Adrenal gland (tissue), 12 donors: ENCODE results near the gene PSKH1. TPM values are rescaled to one million over a fixed set of nuclear protein-coding genes. Genes with fewer than 3 reads are reported as not detected.

Experiments
- DNase-seq, 7 donors: peaks; one replicate each; pipeline ENCODE4 v3.0.0-alpha.2; 2019 to 2020
- H3K27ac ChIP-seq, 5 donors: fragments of 200-600 bp; sonication (generic) in 4 of 5; 1 replicate in 3 of 5; 2 replicates in 2 of 5; pipeline versions ENCODE4 v1.5.1 to v1.8.0; 2016 to 2020; ENCODE audit warnings: mild to moderate bottlenecking in 1 of 5
- H3K27me3 ChIP-seq: fragments of 200-600 bp; 2 replicates; pipeline ENCODE4 v1.8.0; 2021
- H3K36me3 ChIP-seq, 2 donors: fragments of 200-600 bp; replicated peaks in 1 of 2; 1 replicate in 1 of 2; 2 replicates in 1 of 2; pipeline versions ENCODE4 v1.5.1 to v1.8.0; 2018 to 2022
- H3K4me1 ChIP-seq, 2 donors: fragments of 200-600 bp; replicated peaks in 1 of 2; 1 replicate in 1 of 2; 2 replicates in 1 of 2; pipeline versions ENCODE4 v1.5.1 to v1.8.0; 2018 to 2021
- H3K4me3 ChIP-seq, 4 donors: fragments of 200-600 bp; sonication (generic) in 3 of 4; one replicate each; pipeline ENCODE4 v1.5.1; 2016 to 2018
- H3K9me3 ChIP-seq, 3 donors: fragments of 200-600 bp; sonication (generic) in 1 of 3; replicated peaks in 1 of 3; 1 replicate in 2 of 3; 2 replicates in 1 of 3; pipeline versions ENCODE4 v1.5.1 to v1.8.0; 2016 to 2021
- CTCF ChIP-seq, 6 experiments: fragments of 450-650 bp in 4 of 6; fragments of 200-600 bp in 2 of 6; sonication (generic) in 1 of 6; IDR thresholded peaks; 1 replicate in 5 of 6; 2 replicates in 1 of 6; pipeline versions ENCODE4 v1.5.1 to v1.8.0; 2016 to 2021; ENCODE audit warnings: antibody characterized with exemption in 6 of 6, mild to moderate bottlenecking in 2 of 6, moderate library complexity in 1 of 6
- POLR2A ChIP-seq, 2 donors: fragments of 450-650 bp; IDR thresholded peaks; one replicate each; pipeline ENCODE4 v1.6.1; 2017; ENCODE audit warnings: antibody characterized with exemption in 2 of 2, mild to moderate bottlenecking in 2 of 2, moderate library complexity in 1 of 2
- WGBS, 4 donors: extraction: QIAGEN DNeasy Blood & Tissue Kit in 2 of 4; methylation state at CpG; one replicate each; pipeline versions ENCODE4 v1.1.5 to v1.1.7; 2013 to 2017; 5-methylcytosine and 5-hydroxymethylcytosine counted together
- intact Hi-C, 2 donors: fragments of 100-400 bp; cut with DNase I; formaldehyde crosslinking; loops; one replicate each; pipeline versions ENCODE4 v1.14.1 to v1.15.0; 2022 to 2023
- polyA plus RNA-seq, 3 donors: library from polyadenylated mRNA; stranded (reverse); fragments of 200-250 nt in 2 of 3; fragments of 350-450 nt in 1 of 3; fragmentation: Illumina TruSeq in 1 of 3; extraction: RNeasy Lipid Tissue Mini Kit (QIAGEN cat#74804) in 1 of 3; gene quantifications; one replicate each; pipeline ENCODE4 v1.2.3, GENCODE V29; 2013 to 2014
- total RNA-seq, 9 donors: library from RNA; depleted of rRNA in 4 of 9; stranded (reverse); fragments of >200 nt in 4 of 9; fragments of 120-200 nt in 1 of 9; fragmentation: NEBNext Ultra II Directional in 1 of 9; extraction: Animal tissue kit (Norgen Biotek cat#: 25700) in 1 of 9; gene quantifications; one replicate each; pipeline versions ENCODE4 v1.1.0 to v1.2.4, GENCODE V29; 2013 to 2023
- donor health status: healthy with polysubstance abuse.
- donor health status: Bipolar disorder and iron deficiency.
- donor health status: DM: yes; HTN: yes; CAD: no.
- donor health status: DM: no; HTN: no; CAD: no.
- donor health status: DM: no; HTN: no; CAD: no.
- donor health status: DM: yes; HTN: yes; CAD: no.

Gene PSKH1
- total and polyA plus RNA-seq, 12 donors: 9.5 to 43.7 (median 24.0) TPM

- no peak for TF ChIP-seq CTCF (IDR thresholded peaks at IDR 0.05)
- no peak overlapping the region for H3K27ac ChIP-seq
- H3K4me3 ChIP-seq: peak overlapping the region in 1 of 4 donors; percentile 97
- no peak for DNase-seq
- no peaks in the 10 kb centered on the region for H3K27me3 ChIP-seq
- intact Hi-C loops: no loop called here
- 56 to 87% (median 79%) methylated on average over 3 of the region's 3 CpGs for WGBS, 4 donors
- H3K4me1 ChIP-seq: peaks cover 10 to 18% of the 10 kb centered on the region in 2 donors
- peaks cover 0 to 48% of the 10 kb centered on the region in 2 donors for H3K36me3 ChIP-seq
- H3K9me3 ChIP-seq: no peaks in the 10 kb centered on the region
These were observed 18.7 kb upstream of the PSKH1 start for GRCh38 chr16:67874372-67874771.

- H3K27ac ChIP-seq: no peak overlapping the region
- H3K4me3 ChIP-seq: no peak overlapping the region
- TF ChIP-seq CTCF (IDR thresholded peaks at IDR 0.05) (no peak), POLR2A (IDR thresholded peaks at IDR 0.05) (no peak)
- DNase-seq: no peak
- no peaks in the 10 kb centered on the region for H3K27me3 ChIP-seq
- peaks cover 14 to 29% of the 10 kb centered on the region in 2 donors for H3K4me1 ChIP-seq
- intact Hi-C loops: no loop called here
- peaks cover 0 to 59% of the 10 kb centered on the region in 2 donors for H3K36me3 ChIP-seq
- 91 to 97% (median 94%) methylated on average over 7 to 11 of the region's 11 CpGs for WGBS, 4 donors
- no peaks in the 10 kb centered on the region for H3K9me3 ChIP-seq
These were observed 16.0 kb upstream of the PSKH1 start for GRCh38 chr16:67877064-67877463.

- no peak for DNase-seq
- H3K36me3 ChIP-seq: peaks cover 0 to 70% of the 10 kb centered on the region in 2 donors
- WGBS, 4 donors: 82 to 90% (median 87%) methylated on average over 3 to 6 of the region's 6 CpGs
- TF ChIP-seq CTCF (IDR thresholded peaks at IDR 0.05) (no peak), POLR2A (IDR thresholded peaks at IDR 0.05) (no peak)
- intact Hi-C loops: no loop called here
- no peak overlapping the region for H3K4me3 ChIP-seq
- peaks cover 16 to 32% of the 10 kb centered on the region in 2 donors for H3K4me1 ChIP-seq
- no peaks in the 10 kb centered on the region for H3K9me3 ChIP-seq
- H3K27me3 ChIP-seq: no peaks in the 10 kb centered on the region
- no peak overlapping the region for H3K27ac ChIP-seq
These were observed 14.8 kb upstream of the PSKH1 start for GRCh38 chr16:67878232-67878631.

GRCh38 chr16:67878846-67879245 is 14.2 kb upstream of the PSKH1 start:
- TF ChIP-seq POLR2A (IDR thresholded peaks at IDR 0.05) (no peak), CTCF (IDR thresholded peaks at IDR 0.05) (no peak)
- no peaks in the 10 kb centered on the region for H3K27me3 ChIP-seq
- H3K4me3 ChIP-seq: no peak overlapping the region
- WGBS, 4 donors: 92 to 95% (median 93%) methylated on average over 5 to 9 of the region's 9 CpGs
- intact Hi-C loops: no loop called here
- no peak for DNase-seq
- peaks cover 12 to 34% of the 10 kb centered on the region in 2 donors for H3K4me1 ChIP-seq
- no peaks in the 10 kb centered on the region for H3K9me3 ChIP-seq
- no peak overlapping the region for H3K27ac ChIP-seq
- H3K36me3 ChIP-seq: peaks cover 0 to 77% of the 10 kb centered on the region in 2 donors
